ENCODE measurements around the gene JMJD7.

Gene JMJD7

DNA sequence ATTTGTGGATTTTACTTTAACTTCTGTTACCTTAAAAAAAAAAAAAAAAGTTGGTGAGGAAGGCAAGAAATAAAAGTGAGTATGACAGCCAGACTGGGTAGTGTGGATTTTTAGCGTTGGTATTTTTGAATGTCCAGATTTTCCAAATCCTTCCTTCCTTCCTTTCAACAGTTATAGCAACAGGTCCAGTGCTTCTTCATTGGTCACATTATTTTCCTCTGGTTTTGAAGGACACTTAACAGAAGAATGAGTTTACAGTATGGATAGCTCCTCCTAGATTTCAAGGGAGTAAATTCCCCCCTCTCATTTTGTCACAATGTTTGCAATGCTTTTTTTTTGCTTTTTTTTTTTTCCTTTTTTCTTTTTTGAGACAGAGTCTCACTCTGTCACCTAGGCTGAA lies 47.2 kb upstream of the JMJD7 start:
- Histone ChIP-seq H4K91ac (ENCODE audit: low read depth, low read length) (no peak overlapping the region), H3K36me3 (ENCODE audit: control insufficient read depth in 1 of 2, insufficient read depth in 2 of 2, low read length in 2 of 2) (peaks cover 0 to 3% of the 10 kb centered on the region in 2 experiments), H2BK5ac (ENCODE audit: low read depth, low read length, poor library complexity) (no peak overlapping the region), H3K4me1 (ENCODE audit: control insufficient read depth in 1 of 2, insufficient read depth in 2 of 2, low read length in 2 of 2) (peaks cover 0 to 7% of the 10 kb centered on the region in 2 experiments), H3K79me2 (ENCODE audit: control insufficient read depth, insufficient read depth, low read length, poor library complexity) (no peaks in the 10 kb centered on the region), H3K27me3 (ENCODE audit: insufficient read depth, low read length) (no peaks in the 10 kb centered on the region), H2AK5ac (ENCODE audit: low read length) (no peak overlapping the region), H3K14ac (ENCODE audit: low read length) (no peak overlapping the region), H3K4me3 (ENCODE audit: low read depth, low read length) (no peak overlapping the region), H3K9me3 (ENCODE audit: insufficient read depth, low read depth, low read length) (no peaks in the 10 kb centered on the region), H2BK120ac (ENCODE audit: insufficient read depth, low read length, poor library complexity) (no peak overlapping the region), H3K4me2 (ENCODE audit: low read length) (no peak overlapping the region), H2BK12ac (ENCODE audit: low read length) (no peak overlapping the region), H4K8ac (ENCODE audit: low read depth, low read length) (no peak overlapping the region), H3K4ac (ENCODE audit: low read depth, low read length) (no peak overlapping the region), H2AFZ (ENCODE audit: insufficient read depth, low read length, poor library complexity) (no peak overlapping the region), H3K79me1 (ENCODE audit: low read length) (no peaks in the 10 kb centered on the region), H3K18ac (ENCODE audit: low read length) (no peak overlapping the region), H4K12ac (ENCODE audit: low read depth, low read length) (no peak overlapping the region), H3K23ac (ENCODE audit: low read length) (no peak overlapping the region), H3K9ac (ENCODE audit: low read length) (no peak overlapping the region), H3K27ac (ENCODE audit: low read depth, low read length) (no peak overlapping the region)
- no peak for DNase-seq
- no CpG with 5 or more reads among the region's 1 CpG for WGBS (ENCODE audit: extremely low coverage, insufficient coverage, insufficient read length)

DNA sequence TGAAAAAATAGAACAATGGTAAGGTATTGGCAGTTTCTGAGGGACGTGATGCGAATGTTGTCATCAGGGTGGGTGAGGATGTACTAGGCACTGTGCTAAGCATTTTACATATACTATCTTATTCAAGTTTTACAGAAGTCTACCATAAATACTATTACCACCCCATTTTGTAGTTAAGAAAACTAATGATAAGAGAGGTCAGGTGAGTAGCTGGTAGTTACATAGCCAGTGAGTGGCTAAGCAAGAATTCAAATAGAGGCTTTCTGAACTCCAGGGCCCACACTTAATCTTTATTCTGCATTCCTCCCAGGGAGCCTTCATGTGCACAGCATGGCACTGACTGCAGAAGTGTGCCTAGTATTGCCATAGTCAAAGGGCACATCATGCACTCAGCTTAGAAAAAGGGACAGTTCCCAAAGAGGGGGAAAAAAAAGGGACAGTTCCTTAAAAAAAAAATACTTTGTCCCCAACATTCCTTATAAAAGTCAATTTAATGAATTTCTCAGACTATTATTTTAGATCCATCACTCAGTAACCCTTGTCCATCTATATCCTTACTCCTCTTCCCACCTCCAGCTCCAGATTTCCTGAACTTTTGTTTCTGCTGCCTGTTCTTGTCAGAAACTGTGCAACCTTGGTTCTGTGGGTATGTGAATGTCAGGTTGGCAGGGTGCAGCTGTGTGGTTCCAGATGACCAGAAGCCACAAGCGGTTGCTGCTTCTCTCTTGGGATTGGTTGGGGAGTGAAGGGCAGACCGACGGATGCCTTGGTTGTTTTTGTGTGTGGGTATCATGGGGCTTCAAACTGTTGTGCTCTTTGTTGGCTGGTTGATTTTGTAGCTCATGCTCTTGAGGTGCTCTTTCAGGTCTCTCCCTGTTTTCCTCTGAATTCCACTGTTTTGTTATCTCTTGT lies 45.3 kb upstream of the JMJD7 start:
- Histone ChIP-seq H3K4ac (ENCODE audit: low read depth, low read length) (peak overlapping the region; percentile 42), H3K4me1 (ENCODE audit: control insufficient read depth in 1 of 2, insufficient read depth in 2 of 2, low read length in 2 of 2) (peaks cover 0 to 2% of the 10 kb centered on the region in 2 experiments), H3K27ac (ENCODE audit: low read depth, low read length) (no peak overlapping the region), H4K91ac (ENCODE audit: low read depth, low read length) (peak overlapping the region; percentile 27), H3K9ac (ENCODE audit: low read length) (no peak overlapping the region), H3K79me2 (ENCODE audit: control insufficient read depth, insufficient read depth, low read length, poor library complexity) (no peaks in the 10 kb centered on the region), H2BK5ac (ENCODE audit: low read depth, low read length, poor library complexity) (no peak overlapping the region), H3K9me3 (ENCODE audit: insufficient read depth, low read depth, low read length) (no peaks in the 10 kb centered on the region), H2AFZ (ENCODE audit: insufficient read depth, low read length, poor library complexity) (no peak overlapping the region), H3K27me3 (ENCODE audit: insufficient read depth, low read length) (no peaks in the 10 kb centered on the region), H3K79me1 (ENCODE audit: low read length) (no peaks in the 10 kb centered on the region), H3K36me3 (ENCODE audit: control insufficient read depth in 1 of 2, insufficient read depth in 2 of 2, low read length in 2 of 2) (peaks cover 0 to 3% of the 10 kb centered on the region in 2 experiments), H3K23ac (ENCODE audit: low read length) (no peak overlapping the region), H3K18ac (ENCODE audit: low read length) (no peak overlapping the region), H2BK120ac (ENCODE audit: insufficient read depth, low read length, poor library complexity) (no peak overlapping the region), H3K4me2 (ENCODE audit: low read length) (no peak overlapping the region), H3K14ac (ENCODE audit: low read length) (no peak overlapping the region), H2AK5ac (ENCODE audit: low read length) (no peak overlapping the region), H2BK12ac (ENCODE audit: low read length) (no peak overlapping the region), H4K8ac (ENCODE audit: low read depth, low read length) (no peak overlapping the region), H4K12ac (ENCODE audit: low read depth, low read length) (no peak overlapping the region), H3K4me3 (ENCODE audit: low read depth, low read length) (no peak overlapping the region)
- WGBS (ENCODE audit: extremely low coverage, insufficient coverage, insufficient read length) = no CpG with 5 or more reads among the region's 5 CpGs
- DNase-seq = no peak

DNA sequence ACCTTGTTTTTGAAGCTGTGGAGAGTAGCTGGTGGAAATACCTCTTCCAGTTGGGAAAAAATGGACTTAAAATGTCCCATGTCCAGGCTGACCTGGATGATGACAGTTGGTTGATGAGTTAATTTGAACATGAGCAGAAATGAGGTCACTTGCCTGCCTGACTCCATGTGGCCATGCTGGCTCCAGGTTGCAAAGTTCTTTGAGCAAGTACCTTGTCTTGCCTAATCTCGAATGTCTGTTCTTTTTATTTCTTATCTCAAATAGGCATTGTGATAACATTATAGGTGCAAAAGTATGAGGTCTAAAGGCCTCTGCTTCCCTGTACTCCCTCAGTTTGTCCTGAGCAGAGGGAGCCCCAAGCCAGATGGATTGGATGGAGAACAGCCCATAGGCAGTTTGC lies 44.6 kb upstream of the JMJD7 start:
- no peak overlapping the region for H3K18ac ChIP-seq (ENCODE audit: low read length)
- H2BK5ac ChIP-seq (ENCODE audit: low read depth, low read length, poor library complexity) = no peak overlapping the region
- H3K4ac ChIP-seq (ENCODE audit: low read depth, low read length) = peak overlapping the region; percentile 58
- H3K23ac ChIP-seq (ENCODE audit: low read length) = no peak overlapping the region
- H2BK120ac ChIP-seq (ENCODE audit: insufficient read depth, low read length, poor library complexity) = no peak overlapping the region
- peaks cover 0 to 2% of the 10 kb centered on the region in 2 experiments for H3K4me1 ChIP-seq (ENCODE audit: control insufficient read depth in 1 of 2, insufficient read depth in 2 of 2, low read length in 2 of 2)
- H3K4me3 ChIP-seq (ENCODE audit: low read depth, low read length) = no peak overlapping the region
- H4K12ac ChIP-seq (ENCODE audit: low read depth, low read length) = no peak overlapping the region
- no peak overlapping the region for H4K91ac ChIP-seq (ENCODE audit: low read depth, low read length)
- peaks cover 0 to 3% of the 10 kb centered on the region in 2 experiments for H3K36me3 ChIP-seq (ENCODE audit: control insufficient read depth in 1 of 2, insufficient read depth in 2 of 2, low read length in 2 of 2)
- H3K4me2 ChIP-seq (ENCODE audit: low read length) = no peak overlapping the region
- DNase-seq = peak in 1 of 2 donors; percentile 52
- H3K14ac ChIP-seq (ENCODE audit: low read length) = no peak overlapping the region
- no peaks in the 10 kb centered on the region for H3K79me2 ChIP-seq (ENCODE audit: control insufficient read depth, insufficient read depth, low read length, poor library complexity)
- no peaks in the 10 kb centered on the region for H3K9me3 ChIP-seq (ENCODE audit: insufficient read depth, low read depth, low read length)
- no peak overlapping the region for H3K27ac ChIP-seq (ENCODE audit: low read depth, low read length)
- H3K79me1 ChIP-seq (ENCODE audit: low read length) = no peaks in the 10 kb centered on the region
- no CpG with 5 or more reads among the region's 1 CpG for WGBS (ENCODE audit: extremely low coverage, insufficient coverage, insufficient read length)
- no peak overlapping the region for H2AK5ac ChIP-seq (ENCODE audit: low read length)
- H3K9ac ChIP-seq (ENCODE audit: low read length) = no peak overlapping the region
- H3K27me3 ChIP-seq (ENCODE audit: insufficient read depth, low read length) = no peaks in the 10 kb centered on the region
- no peak overlapping the region for H4K8ac ChIP-seq (ENCODE audit: low read depth, low read length)
- H2BK12ac ChIP-seq (ENCODE audit: low read length) = no peak overlapping the region
- H2AFZ ChIP-seq (ENCODE audit: insufficient read depth, low read length, poor library complexity) = no peak overlapping the region

DNA sequence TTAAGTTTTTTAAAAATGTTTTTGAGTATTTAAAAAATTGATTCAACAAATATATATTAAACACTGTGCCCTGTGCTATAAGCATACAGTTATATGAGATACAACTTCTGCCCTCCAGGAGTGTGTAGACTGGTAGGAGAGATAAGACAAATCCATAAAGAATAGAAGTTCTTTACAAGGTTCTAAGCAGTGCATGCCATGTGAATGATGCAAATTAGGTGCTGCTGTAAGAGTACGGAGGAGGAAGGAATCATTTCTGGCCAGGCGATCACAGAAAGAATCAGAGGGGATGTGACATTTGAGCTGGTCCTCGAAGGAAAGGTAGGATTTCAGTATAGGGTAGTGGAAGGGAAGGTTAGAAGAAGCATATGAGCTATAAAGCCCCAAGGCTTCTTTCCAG lies 39.6 kb upstream of the JMJD7 start:
- H3K27me3 ChIP-seq (ENCODE audit: insufficient read depth, low read length) = no peaks in the 10 kb centered on the region
- H3K23ac ChIP-seq (ENCODE audit: low read length) = no peak overlapping the region
- peaks cover 0 to 2% of the 10 kb centered on the region in 2 experiments for H3K36me3 ChIP-seq (ENCODE audit: control insufficient read depth in 1 of 2, insufficient read depth in 2 of 2, low read length in 2 of 2)
- DNase-seq = no peak
- no peak overlapping the region for H3K14ac ChIP-seq (ENCODE audit: low read length)
- H3K4ac ChIP-seq (ENCODE audit: low read depth, low read length) = no peak overlapping the region
- H2BK5ac ChIP-seq (ENCODE audit: low read depth, low read length, poor library complexity) = no peak overlapping the region
- H2AK5ac ChIP-seq (ENCODE audit: low read length) = no peak overlapping the region
- H4K8ac ChIP-seq (ENCODE audit: low read depth, low read length) = no peak overlapping the region
- H3K27ac ChIP-seq (ENCODE audit: low read depth, low read length) = no peak overlapping the region
- no peak overlapping the region for H2AFZ ChIP-seq (ENCODE audit: insufficient read depth, low read length, poor library complexity)
- H3K4me2 ChIP-seq (ENCODE audit: low read length) = no peak overlapping the region
- no peak overlapping the region for H2BK120ac ChIP-seq (ENCODE audit: insufficient read depth, low read length, poor library complexity)
- no peak overlapping the region for H3K18ac ChIP-seq (ENCODE audit: low read length)
- H3K79me1 ChIP-seq (ENCODE audit: low read length) = peaks cover 11% of the 10 kb centered on the region
- H2BK12ac ChIP-seq (ENCODE audit: low read length) = no peak overlapping the region
- H3K4me1 ChIP-seq (ENCODE audit: control insufficient read depth in 1 of 2, insufficient read depth in 2 of 2, low read length in 2 of 2) = peaks cover 18 to 20% of the 10 kb centered on the region in 2 experiments
- H3K79me2 ChIP-seq (ENCODE audit: control insufficient read depth, insufficient read depth, low read length, poor library complexity) = no peaks in the 10 kb centered on the region
- no peak overlapping the region for H3K9ac ChIP-seq (ENCODE audit: low read length)
- WGBS (ENCODE audit: extremely low coverage, insufficient coverage, insufficient read length) = no CpG with 5 or more reads among the region's 3 CpGs
- H4K12ac ChIP-seq (ENCODE audit: low read depth, low read length) = no peak overlapping the region
- H3K4me3 ChIP-seq (ENCODE audit: low read depth, low read length) = no peak overlapping the region
- no peak overlapping the region for H4K91ac ChIP-seq (ENCODE audit: low read depth, low read length)
- H3K9me3 ChIP-seq (ENCODE audit: insufficient read depth, low read depth, low read length) = no peaks in the 10 kb centered on the region

All from trophoblast cell (in vitro differentiated cells and primary cell).